ENCODE results near the gene MYO7B.
A peak's percentile ranks its signal among the peaks of the same experiment; 100 is the strongest.

Gene MYO7B

DNA sequence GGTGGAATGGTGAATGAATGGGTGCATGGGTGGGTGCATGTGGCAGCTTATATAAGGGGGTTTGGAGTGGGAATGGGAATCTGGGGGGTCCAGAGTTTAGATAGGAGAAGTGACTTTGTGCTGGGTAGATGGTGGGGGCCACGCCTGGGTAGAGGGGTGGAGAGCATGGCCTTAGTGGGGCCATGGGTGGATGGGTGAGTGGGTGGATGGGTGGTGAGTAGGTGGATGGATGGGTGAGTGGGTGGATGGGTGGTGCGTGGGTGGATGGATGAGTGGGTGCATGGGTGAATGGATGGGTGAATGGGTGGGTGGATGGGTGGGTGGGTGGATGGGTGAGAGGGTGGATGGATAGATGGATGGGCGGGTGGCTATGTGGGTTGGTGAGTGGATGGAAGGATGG, 53.9 kb downstream of the MYO7B start:
- no peak for ATAC-seq
- no peak for DNase-seq

DNA sequence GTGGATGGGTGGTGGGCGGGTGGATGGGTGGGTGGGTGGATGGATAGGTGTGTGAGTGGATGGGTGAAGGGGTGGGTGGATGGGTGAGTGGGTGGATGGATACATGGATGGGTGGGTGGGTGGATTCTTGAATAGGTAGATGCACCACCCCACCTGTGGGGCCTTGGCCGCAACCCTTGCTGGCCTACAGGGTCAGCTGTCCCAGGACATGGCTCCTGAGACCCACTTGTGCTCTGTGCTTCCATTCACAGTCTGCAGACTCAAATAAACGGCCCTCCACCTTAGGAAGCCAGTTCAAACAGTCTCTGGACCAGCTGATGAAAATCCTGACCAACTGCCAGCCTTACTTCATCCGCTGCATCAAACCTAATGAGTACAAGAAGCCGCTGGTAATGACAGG, 54.4 kb downstream of the MYO7B start:
- ATAC-seq = no peak
- no peak for DNase-seq

DNA sequence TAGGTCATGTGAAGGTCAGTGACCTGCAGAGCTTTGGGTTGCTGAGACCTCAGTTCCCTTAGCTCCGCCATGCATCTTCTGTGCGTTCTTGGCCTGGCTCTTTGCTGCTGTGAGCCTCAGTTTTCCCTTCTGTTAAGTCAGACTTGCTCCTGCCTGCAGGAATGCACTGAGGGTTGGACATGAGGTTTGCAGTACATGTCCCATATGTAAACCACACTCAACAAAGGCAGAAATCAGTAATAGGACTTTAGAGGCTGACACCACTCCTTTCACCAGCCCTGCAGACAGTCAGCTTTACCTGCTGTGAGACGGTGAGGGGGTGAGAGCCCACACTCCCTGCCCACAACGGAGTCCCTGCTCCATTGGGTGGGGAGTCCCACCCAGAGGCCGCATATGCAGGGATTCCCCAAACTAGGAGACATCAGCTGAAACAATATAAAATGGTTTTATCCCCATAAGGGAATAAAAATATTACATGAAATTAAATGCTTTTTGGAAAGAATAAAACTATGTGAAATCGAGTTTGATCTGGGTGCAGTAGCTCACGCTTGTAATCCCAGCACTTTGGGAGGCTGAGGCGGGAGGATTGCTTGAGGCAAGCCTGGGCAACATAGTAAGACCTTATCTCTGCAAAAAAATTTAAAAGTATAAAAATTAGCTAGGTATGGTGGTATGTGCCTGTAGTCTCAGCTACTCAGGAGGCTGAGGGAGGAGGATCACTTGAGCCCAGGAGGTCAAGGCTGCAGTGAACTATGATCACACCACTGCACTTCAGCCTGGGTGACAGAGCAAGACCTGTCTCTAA, 55.1 kb downstream of the MYO7B start:
- ATAC-seq = no peak
- no peak for DNase-seq

DNA sequence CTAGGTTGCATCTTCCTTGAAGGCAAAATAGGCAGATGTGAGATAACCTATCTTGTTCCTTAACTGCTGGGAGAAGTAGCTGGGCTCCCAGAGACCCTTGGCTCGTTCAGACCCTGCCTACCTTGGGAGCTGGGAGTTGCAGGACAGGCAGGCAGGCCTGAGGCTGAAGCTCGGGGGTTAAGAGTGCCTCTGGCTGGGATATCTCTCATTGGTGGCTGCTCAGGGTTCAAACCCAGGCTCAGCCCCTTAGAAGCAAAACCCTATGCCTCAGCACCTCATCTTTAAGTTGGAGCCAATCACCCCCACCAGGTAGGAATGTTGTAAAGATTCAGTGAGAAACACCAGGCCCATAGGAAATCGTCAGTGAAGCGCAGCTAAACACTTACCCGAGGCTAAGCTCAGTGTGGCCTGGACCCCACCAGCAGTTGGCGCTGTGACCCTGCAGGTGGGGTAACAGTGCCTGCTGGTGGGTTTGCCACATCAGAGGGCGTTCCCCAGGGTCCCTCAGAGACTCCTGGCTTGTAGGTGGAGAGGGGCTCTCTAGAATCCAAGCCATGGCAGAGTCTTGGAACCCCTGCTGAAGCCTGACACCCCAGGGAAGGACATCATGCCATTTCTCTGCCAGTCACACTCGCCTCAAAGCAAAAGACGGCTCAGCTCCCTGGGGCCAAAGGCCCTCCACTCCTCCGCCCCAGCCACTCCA, 55.9 kb downstream of the MYO7B start:
- ATAC-seq (peak; percentile 87), DNase-seq (peak; percentile 72)

DNA sequence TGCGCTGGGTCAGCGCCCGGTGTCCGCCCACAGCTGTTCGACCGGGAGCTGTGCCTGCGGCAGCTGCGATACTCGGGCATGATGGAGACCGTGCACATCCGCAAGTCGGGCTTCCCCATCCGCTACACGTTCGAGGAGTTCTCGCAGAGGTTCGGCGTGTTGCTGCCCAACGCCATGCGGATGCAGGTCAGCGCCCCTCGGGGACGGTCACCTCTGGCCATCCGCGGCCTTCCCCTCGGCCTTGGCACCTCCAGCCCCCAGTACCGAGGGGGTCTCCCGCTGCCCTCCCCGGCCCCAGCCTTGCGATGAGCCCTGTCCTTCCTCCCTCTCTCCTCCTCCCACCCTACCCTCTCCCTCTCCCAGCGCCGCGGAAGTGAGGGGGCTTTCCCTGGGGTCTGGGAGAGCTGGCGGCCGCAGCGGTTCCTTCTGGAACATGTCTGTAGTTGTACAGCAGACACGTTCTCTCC, 57.3 kb downstream of the MYO7B start:
- no peak for DNase-seq
- no peak for ATAC-seq

DNA sequence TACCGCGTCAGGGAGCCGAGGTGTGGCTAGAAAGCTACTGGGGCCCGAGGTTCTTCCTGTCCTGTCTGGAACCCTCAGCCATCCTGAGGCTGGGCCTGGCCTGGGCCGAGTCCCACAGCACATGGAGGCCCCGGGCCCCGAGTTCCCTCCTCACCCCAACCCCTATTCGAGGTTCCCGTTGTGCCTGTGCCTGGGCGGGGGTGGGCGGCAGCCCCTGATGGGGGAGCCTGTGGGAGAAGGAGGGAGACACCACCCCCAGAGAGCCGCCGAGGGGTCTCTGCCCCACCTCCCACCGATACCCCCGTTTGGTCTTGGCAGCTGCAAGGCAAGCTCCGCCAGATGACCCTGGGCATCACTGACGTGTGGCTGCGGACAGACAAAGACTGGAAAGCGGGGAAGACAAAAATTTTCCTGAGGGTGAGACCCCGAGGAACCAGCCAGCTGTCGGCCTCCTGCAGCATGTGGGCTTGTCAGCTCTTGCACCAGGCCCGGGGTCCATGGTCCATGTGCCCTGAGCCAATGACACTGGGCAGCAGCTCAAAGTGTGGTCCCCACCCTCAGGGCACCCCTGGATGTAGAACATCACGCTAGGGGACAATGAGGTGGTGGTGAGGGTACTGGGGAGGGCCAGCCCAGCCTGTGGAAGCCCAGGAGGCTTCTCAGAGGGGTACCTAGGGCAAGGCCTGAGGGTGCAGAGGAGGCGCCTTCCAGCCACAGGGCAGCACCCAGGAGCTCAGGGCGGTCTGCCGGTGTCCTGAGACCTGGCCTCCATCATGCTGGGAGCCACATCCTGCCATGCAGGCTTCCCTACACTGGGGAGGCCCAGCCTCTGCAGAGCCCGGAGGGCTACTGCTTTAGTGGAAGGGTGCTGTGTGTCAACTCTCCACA, 58.0 kb downstream of the MYO7B start:
- DNase-seq (no peak), ATAC-seq (no peak)

DNA sequence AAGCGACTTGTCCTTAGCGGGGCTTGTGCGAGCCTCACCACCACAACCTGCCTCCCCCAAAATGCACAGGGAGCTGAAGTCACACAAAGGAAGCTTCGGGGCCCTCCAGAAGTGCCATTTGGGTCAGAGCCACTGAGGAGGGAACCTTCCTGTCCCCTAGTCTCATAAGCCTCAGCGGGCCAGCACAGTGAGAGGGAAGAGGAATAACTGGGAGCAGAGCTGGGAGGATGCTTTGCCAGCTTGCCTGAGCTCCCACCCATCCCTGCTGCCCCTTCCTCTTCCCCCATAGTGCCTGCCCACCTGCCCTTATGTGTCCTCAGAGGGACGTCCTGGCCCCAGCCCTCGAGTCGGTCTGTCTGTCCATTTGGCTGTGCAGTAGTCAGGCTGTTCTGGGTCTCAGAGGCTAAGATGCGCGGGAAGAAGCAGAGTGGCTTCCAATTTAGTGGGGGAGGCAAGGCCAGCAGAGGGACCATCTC, 58.7 kb downstream of the MYO7B start:
- ATAC-seq (no peak), DNase-seq (no peak)

DNA sequence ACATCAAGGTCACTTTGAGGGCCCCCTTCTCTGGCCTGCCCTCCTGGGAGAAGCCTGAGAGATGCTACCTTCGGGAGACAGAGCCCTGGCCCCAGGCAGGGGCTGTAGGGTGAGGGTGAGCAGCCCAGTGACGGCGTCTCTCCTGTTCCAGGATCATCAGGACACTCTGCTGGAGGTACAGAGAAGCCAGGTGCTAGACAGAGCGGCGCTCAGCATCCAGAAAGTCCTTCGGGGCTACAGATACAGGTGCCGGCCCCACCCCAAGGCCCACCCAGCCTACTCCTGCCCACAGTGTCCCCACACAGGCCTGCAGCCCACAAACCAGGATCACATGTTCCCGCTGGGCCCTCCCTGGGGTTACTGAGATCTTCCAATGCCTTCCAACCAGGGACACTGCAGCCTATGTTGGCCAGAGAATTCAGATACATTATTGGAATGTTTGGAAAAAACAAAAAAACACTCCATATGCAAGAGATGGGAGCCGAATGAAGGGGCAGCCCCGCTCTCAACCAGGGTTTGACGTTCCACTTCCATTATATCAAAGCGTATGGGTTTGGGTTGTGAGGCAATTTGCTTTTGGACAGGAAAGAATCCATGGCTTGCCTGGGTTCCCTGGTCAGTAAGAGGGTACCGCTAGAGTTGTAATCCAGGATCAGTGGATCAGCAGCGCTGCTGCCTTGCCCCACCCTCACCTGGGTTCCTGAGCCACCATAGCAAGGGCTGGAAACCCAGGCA, 61.0 kb downstream of the MYO7B start:
- DNase-seq = no peak
- ATAC-seq = no peak

DNA sequence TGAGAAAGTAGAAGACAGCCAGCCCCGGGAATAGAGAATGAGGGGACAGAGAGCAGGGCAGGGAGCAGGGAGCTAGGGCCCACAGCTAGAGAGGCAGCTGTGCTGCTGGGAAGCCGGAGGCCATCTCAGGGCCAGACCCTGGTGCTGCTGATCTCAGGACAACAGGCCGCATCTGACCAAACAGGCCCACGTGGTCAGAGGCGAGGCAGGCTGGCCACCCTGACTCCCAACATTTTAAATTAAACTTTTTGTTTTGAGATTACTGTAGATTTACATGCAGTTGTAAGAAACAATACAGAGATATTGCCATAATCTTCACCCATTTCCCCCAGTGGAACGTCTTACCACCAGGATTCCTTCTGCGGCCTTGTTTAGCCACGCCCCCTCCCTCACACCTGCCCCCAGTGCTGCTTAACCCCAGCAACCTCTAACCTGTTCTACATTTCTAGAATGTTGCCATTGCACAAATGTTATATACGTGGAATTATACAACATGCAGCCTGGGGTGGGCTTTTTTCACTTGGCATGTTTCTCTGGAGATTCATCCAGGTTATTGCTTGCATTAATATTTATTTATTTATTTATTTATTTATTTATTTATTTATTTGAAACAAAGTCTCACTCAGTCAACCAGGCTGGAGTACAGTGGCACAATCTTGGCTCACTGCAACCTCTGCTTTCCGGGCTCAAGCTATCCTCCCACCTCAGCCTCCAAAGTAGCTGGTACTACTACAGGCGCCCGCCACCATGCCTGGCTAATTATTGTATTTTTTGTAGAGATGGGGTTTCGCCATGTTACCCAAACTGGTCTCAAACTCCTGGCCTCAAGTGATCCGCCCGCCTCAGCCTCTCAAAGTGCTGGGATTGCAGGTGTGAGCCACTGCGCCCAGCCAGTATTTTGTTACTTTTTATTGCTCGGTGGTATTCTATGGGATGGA, 61.8 kb downstream of the MYO7B start:
- no peak for DNase-seq
- no peak for ATAC-seq

DNA sequence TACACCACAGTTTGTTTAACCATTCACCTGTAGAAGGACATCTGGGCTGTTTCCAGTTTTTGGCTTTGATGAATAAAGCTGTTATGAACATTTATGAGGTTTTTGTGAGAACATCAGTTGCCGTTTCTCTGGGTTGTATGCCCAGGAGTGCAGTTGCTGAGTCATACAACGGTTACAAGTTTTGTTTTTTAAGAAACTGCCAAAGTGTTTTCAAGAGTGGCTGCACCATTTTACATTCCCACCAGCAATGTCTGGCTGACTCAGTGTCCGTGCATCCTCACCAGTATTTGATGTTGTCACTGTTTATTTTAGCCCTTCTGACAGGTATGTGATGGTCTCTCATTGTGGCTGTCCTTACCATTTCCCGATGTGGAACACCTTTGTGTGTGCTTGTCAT, 62.5 kb downstream of the MYO7B start:
- DNase-seq (no peak), ATAC-seq (no peak)

DNA sequence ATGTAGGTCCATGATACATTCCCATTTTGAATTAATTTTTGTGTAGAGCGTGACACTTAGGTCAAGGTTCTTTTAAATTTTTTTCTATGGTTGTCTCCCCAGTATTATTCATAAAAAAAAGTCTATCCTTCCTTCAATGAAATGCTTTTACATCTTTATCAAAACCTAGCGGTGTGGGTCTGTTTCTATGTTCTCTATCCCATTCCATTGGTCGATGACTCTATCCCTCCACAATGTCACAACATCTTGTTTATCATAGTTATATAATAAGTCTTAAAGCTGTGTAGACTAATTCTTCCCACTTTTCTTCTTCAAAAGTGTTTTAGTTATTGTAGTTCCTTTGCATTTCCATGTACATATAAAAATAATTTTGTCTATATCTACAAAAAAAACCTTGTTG, 63.2 kb downstream of the MYO7B start:
- no peak for ATAC-seq
- DNase-seq = no peak

DNA sequence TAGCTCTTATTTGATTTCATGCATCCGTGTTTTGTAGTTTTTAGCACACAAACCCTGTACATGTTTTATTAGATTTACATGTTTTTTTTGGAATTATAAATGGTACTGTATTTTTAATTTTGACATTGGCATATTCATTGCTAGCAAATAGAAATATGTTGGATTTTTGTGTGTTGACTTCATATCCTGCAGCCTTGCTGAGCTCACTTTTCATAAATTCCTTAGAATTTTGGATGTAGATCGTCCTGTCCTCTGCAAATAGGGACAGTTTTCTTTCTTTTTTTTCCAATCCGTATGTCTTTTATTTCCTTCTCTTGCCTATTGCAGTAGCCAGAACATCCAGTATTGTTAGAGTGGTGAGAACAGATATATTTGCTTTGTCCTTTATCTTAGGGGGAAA, 63.7 kb downstream of the MYO7B start:
- no peak for DNase-seq

DNA sequence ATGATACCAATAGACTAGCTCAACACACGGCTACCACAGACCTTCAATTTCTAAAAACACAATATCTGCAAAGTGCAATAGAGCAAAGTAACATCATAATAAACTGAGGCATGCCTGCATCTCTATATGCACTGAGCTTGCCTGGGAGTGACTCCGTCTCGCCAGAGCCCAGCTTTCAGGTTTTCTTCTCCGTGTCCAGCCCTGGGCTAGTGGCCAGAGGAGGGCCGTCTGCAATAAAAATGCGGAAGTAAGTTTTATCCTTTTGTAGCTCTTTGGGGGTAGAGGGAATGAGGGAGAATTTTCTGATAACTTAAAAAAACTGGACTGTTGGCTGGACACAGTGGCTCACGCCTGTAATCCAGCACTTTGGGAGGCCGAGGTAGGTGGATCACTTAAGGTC, 69.5 kb downstream of the MYO7B start:
- DNase-seq = no peak
- ATAC-seq = no peak

More for the DNA sequence above, 63.7 kb downstream of the MYO7B start:
- no peak for ATAC-seq

DNA sequence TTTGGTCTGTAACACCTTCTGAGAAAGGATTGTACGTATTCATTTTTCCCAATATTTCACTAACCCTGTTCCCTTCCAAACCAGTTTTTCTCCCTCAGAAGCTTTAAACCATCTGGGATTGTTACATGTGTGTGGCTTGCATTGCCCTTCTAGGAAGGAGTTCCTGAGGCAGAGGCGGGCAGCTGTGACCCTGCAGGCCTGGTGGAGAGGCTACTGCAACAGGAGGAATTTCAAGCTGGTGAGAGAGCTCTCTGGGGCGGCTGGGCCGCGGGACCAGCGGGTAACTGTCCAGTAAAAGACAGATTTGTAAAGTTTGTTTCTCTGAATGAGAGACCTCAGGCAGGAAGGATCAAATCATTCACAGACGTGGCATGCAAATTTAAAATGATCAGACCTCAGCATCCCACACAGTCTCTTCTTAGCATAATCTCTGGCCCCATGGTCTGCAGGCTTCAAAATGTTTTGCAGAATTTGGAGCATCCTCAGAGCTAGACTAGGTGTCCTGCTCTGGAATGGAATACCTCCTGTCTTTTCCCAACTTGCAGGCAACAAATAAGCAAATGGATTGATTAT, 70.3 kb downstream of the MYO7B start:
- DNase-seq = no peak
- ATAC-seq = no peak

DNA sequence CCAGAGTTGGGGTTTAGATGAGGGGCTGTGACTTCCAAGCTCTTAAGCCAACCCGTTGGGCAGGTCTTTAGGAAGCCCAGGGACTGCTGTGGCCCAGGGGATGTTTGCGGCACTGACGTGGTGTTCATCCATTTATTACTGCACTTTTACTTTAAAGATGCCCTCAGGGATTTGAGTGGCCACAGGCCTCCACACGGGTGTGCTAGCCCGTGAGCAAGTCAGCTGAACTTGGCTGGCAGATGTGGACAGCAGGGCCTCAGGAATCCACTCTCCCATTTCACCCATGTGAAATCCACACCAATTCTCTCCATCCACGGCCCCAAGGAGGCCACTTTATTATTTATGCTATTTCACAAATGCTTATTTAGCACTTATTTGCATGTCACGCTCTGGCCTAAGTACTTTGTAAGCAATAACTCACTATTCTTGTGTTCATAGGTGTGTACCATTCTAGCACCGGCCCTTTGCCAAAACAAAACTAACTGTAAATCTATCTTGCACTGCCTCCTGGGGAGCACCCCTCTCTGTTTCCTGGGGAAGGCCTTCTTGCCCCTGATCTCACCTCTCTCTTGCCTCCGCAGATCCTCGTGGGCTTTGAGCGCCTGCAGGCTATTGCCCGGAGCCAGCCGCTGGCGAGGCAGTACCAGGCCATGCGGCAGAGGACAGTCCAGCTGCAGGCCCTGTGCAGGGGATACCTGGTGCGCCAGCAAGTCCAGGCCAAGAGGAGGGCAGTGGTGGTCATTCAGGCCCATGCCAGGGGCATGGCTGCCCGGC, 71.3 kb downstream of the MYO7B start:
- DNase-seq = no peak

DNA sequence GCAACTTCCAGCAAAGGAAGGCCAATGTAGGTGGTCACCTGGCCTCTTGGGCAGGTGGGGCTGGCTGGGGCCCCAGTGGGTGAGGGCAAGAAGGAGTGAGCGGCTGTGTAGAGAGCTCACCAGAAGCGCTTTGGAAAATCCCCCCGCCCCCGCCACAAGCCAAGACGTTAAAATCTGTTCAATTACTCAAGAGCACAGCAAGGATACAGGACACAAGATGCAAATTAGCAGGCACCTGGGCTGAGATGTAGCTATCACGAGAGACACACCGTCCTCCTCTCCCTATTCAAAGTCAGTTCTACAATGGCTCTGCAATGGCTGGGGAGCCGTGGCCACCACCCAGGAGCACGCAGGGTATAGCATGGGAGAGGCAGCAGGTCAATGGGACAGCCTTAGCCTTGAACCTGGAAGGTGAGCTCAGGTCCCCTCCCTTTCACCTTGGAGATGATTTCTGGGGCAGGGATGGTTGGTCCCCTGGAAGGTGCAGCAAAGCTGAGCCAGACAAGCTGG, 72.0 kb downstream of the MYO7B start:
- no peak for DNase-seq
- no peak for ATAC-seq

More for the DNA sequence above, 71.3 kb downstream of the MYO7B start:
- ATAC-seq = no peak

DNA sequence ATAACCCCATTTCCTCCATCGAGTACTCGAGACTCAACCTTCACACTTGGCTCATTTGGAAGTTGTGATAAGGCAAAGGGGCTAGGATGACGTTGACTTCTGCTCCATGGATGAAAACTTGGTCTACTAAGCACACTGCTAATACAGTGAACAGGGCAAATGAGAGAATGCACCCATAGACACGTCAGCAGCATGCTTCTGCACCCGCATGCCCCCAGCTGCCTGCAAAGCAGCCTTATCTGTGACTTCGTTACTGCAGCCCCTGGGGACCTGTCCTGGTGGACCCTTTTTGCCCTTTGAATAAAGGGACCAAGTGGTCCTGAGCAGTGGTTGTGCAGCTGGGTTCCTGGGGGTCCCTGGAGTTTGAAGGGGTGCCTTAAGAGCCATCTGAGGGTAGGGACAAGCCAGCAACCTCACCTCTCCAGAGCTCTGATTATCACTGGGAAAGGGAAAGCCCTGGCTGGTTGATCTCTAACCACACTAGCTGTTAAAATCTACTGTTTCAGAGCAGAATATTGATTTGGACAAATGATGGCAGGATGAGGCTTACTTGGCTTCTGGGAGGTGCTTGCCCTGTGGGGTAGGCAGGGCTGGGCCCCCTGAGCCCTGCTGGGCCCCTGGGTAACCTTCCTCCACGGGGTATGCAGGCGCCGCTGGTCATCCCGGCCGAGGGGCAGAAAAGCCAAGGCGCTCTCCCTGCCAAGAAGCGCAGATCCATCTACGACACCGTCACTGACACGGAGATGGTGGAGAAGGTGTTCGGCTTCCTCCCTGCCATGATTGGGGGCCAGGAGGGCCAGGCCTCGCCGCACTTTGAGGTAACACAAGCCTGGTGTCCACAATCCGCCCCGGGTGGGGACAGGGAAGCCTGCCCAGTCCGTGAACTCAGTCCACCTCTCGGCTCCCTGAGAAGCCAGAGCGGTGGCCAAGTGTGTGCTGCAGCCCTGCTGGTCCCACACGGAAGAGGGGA, 72.9 kb downstream of the MYO7B start:
- no peak for DNase-seq
- ATAC-seq = no peak

Measured in stimulated activated naive CD8-positive, alpha-beta T cell treated with anti-CD3 and anti-CD28 coated beads, Interleukin-15, Interleukin-2, amounts not matched to agents 100 U/mL and 50 U/mL, for 24 hours (primary cell).